ENCODE data around the gene NEK4.

NEK4 gene

DNA sequence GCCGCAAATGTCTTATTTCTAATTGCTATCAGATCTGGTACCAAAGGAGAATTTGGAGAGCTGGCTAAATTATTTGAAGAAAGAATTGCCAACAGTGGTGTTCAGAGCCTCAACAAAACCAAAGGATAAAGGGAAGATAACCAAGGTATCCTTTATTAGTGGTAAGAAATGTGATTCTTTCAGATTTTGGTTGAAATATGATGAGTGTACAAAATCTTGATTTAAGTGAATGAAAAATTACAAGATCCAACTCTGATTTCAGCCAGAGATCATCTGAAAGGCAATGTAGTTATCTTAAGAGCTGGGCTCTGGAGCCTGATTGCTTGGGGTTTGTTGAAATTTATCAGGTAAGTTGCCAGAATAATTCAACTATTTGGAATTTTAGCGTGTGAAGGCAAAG lies 80.2 kb downstream of the NEK4 start:
- H3K27ac ChIP-seq (ENCODE audit: low read depth, low read length): no peak overlapping the region

DNA sequence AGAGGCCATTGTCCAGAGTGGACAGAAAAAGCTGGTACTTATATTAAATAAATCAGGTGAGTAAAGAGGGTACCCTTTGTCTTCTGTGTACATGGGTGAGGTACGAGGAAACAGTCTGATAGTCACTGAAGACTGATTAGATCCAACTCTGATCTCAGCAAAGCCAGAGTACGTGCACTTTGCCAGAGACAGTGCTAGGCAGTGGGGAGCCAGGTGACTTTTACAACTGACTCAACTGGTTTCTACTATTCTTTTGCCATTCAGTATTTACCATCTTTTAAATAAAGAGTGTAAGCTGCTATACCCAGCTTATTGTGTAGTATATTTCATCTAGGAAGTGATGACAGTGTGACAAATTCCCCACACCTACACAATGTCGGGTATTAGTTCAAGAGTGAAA lies 81.6 kb downstream of the NEK4 start:
- no peak overlapping the region for H2BK120ac ChIP-seq (ENCODE audit: insufficient read depth, low read length, poor library complexity)
- no peak overlapping the region for H3K4me3 ChIP-seq (ENCODE audit: low read depth, low read length)
- H2BK5ac ChIP-seq (ENCODE audit: low read depth, low read length, poor library complexity): no peak overlapping the region
- peaks cover 10% of the 10 kb centered on the region for H3K79me2 ChIP-seq (ENCODE audit: control insufficient read depth, insufficient read depth, low read length, poor library complexity)
- H3K4ac ChIP-seq (ENCODE audit: low read depth, low read length): no peak overlapping the region
- H4K91ac ChIP-seq (ENCODE audit: low read depth, low read length): no peak overlapping the region
- H3K27me3 ChIP-seq (ENCODE audit: insufficient read depth, low read length): no peaks in the 10 kb centered on the region
- H3K23ac ChIP-seq (ENCODE audit: low read length): no peak overlapping the region
- H3K36me3 ChIP-seq (ENCODE audit: control insufficient read depth in 1 of 2, insufficient read depth in 2 of 2, low read length in 2 of 2): peaks cover 27 to 53% of the 10 kb centered on the region in 2 experiments
- H3K18ac ChIP-seq (ENCODE audit: low read length): no peak overlapping the region
- H2BK12ac ChIP-seq (ENCODE audit: low read length): no peak overlapping the region
- peak overlapping the region; percentile 63 for H3K9ac ChIP-seq (ENCODE audit: low read length)
- H4K12ac ChIP-seq (ENCODE audit: low read depth, low read length): no peak overlapping the region
- no CpG with 5 or more reads among the region's 3 CpGs for WGBS (ENCODE audit: extremely low coverage, insufficient coverage, insufficient read length)
- H3K14ac ChIP-seq (ENCODE audit: low read length): no peak overlapping the region
- H3K4me1 ChIP-seq (ENCODE audit: control insufficient read depth in 1 of 2, insufficient read depth in 2 of 2, low read length in 2 of 2): peaks cover 0 to 2% of the 10 kb centered on the region in 2 experiments
- no peak overlapping the region for H4K8ac ChIP-seq (ENCODE audit: low read depth, low read length)
- peaks cover 7% of the 10 kb centered on the region for H3K79me1 ChIP-seq (ENCODE audit: low read length)
- no peak overlapping the region for H2AK5ac ChIP-seq (ENCODE audit: low read length)
- H2AFZ ChIP-seq (ENCODE audit: insufficient read depth, low read length, poor library complexity): no peak overlapping the region
- no peak overlapping the region for H3K4me2 ChIP-seq (ENCODE audit: low read length)
- DNase-seq: no peak
- H3K9me3 ChIP-seq (ENCODE audit: insufficient read depth, low read depth, low read length): no peaks in the 10 kb centered on the region
- no peak overlapping the region for H3K27ac ChIP-seq (ENCODE audit: low read depth, low read length)

More for the DNA sequence above, 80.2 kb downstream of the NEK4 start:
- no peak overlapping the region for H4K8ac ChIP-seq (ENCODE audit: low read depth, low read length)
- H3K23ac ChIP-seq (ENCODE audit: low read length): no peak overlapping the region
- no peak overlapping the region for H3K4ac ChIP-seq (ENCODE audit: low read depth, low read length)
- H3K14ac ChIP-seq (ENCODE audit: low read length): no peak overlapping the region
- WGBS (ENCODE audit: extremely low coverage, insufficient coverage, insufficient read length): no CpG with 5 or more reads among the region's 2 CpGs
- no peak for DNase-seq
- no peak overlapping the region for H2AFZ ChIP-seq (ENCODE audit: insufficient read depth, low read length, poor library complexity)
- no peaks in the 10 kb centered on the region for H3K9me3 ChIP-seq (ENCODE audit: insufficient read depth, low read depth, low read length)
- H2BK5ac ChIP-seq (ENCODE audit: low read depth, low read length, poor library complexity): no peak overlapping the region
- H2AK5ac ChIP-seq (ENCODE audit: low read length): no peak overlapping the region
- no peak overlapping the region for H2BK12ac ChIP-seq (ENCODE audit: low read length)
- H3K79me2 ChIP-seq (ENCODE audit: control insufficient read depth, insufficient read depth, low read length, poor library complexity): peaks cover 8% of the 10 kb centered on the region
- no peak overlapping the region for H3K18ac ChIP-seq (ENCODE audit: low read length)
- peaks cover 27 to 61% of the 10 kb centered on the region in 2 experiments for H3K36me3 ChIP-seq (ENCODE audit: control insufficient read depth in 1 of 2, insufficient read depth in 2 of 2, low read length in 2 of 2)
- no peak overlapping the region for H3K4me3 ChIP-seq (ENCODE audit: low read depth, low read length)
- H4K91ac ChIP-seq (ENCODE audit: low read depth, low read length): no peak overlapping the region
- no peak overlapping the region for H2BK120ac ChIP-seq (ENCODE audit: insufficient read depth, low read length, poor library complexity)
- H3K27me3 ChIP-seq (ENCODE audit: insufficient read depth, low read length): no peaks in the 10 kb centered on the region
- peaks cover 6% of the 10 kb centered on the region for H3K79me1 ChIP-seq (ENCODE audit: low read length)
- H3K4me1 ChIP-seq (ENCODE audit: control insufficient read depth in 1 of 2, insufficient read depth in 2 of 2, low read length in 2 of 2): peaks cover 0 to 2% of the 10 kb centered on the region in 2 experiments
- H3K4me2 ChIP-seq (ENCODE audit: low read length): no peak overlapping the region
- no peak overlapping the region for H4K12ac ChIP-seq (ENCODE audit: low read depth, low read length)
- no peak overlapping the region for H3K9ac ChIP-seq (ENCODE audit: low read length)

DNA sequence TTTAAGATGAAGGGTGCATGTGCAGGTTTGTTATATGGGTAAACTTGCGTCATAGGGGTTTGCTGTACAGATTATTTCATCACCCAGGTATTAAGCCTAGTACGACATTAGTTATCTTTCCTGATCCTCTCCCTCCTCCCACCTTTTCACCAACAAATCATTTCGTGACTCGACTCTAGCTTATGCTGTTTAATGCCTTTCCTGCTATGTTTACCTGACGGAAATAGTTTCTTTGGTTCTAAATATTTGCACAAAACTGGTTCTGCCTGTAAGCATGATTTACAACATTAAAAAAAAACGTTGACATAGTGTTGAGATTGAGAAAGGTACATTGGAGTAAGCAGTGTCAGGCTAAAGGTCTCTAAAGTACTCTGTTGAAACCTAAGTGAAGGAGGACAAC lies 82.5 kb downstream of the NEK4 start:
- Histone ChIP-seq H4K8ac (ENCODE audit: low read depth, low read length) (no peak overlapping the region), H4K12ac (ENCODE audit: low read depth, low read length) (no peak overlapping the region), H3K36me3 (ENCODE audit: control insufficient read depth in 1 of 2, insufficient read depth in 2 of 2, low read length in 2 of 2) (peaks cover 23 to 47% of the 10 kb centered on the region in 2 experiments), H3K4me2 (ENCODE audit: low read length) (no peak overlapping the region), H3K4me1 (ENCODE audit: control insufficient read depth in 1 of 2, insufficient read depth in 2 of 2, low read length in 2 of 2) (peaks cover 2 to 3% of the 10 kb centered on the region in 2 experiments), H3K9me3 (ENCODE audit: insufficient read depth, low read depth, low read length) (no peaks in the 10 kb centered on the region), H2AFZ (ENCODE audit: insufficient read depth, low read length, poor library complexity) (no peak overlapping the region), H3K18ac (ENCODE audit: low read length) (no peak overlapping the region), H2BK12ac (ENCODE audit: low read length) (no peak overlapping the region), H4K91ac (ENCODE audit: low read depth, low read length) (no peak overlapping the region), H3K23ac (ENCODE audit: low read length) (no peak overlapping the region), H3K4me3 (ENCODE audit: low read depth, low read length) (no peak overlapping the region), H2AK5ac (ENCODE audit: low read length) (no peak overlapping the region), H3K27me3 (ENCODE audit: insufficient read depth, low read length) (no peaks in the 10 kb centered on the region), H2BK120ac (ENCODE audit: insufficient read depth, low read length, poor library complexity) (no peak overlapping the region), H3K79me2 (ENCODE audit: control insufficient read depth, insufficient read depth, low read length, poor library complexity) (peaks cover 13% of the 10 kb centered on the region), H3K79me1 (ENCODE audit: low read length) (peaks cover 7% of the 10 kb centered on the region), H3K4ac (ENCODE audit: low read depth, low read length) (no peak overlapping the region), H3K9ac (ENCODE audit: low read length) (no peak overlapping the region), H3K14ac (ENCODE audit: low read length) (no peak overlapping the region), H2BK5ac (ENCODE audit: low read depth, low read length, poor library complexity) (no peak overlapping the region), H3K27ac (ENCODE audit: low read depth, low read length) (no peak overlapping the region)
- no CpG with 5 or more reads among the region's 6 CpGs for WGBS (ENCODE audit: extremely low coverage, insufficient coverage, insufficient read length)
- no peak for DNase-seq

DNA sequence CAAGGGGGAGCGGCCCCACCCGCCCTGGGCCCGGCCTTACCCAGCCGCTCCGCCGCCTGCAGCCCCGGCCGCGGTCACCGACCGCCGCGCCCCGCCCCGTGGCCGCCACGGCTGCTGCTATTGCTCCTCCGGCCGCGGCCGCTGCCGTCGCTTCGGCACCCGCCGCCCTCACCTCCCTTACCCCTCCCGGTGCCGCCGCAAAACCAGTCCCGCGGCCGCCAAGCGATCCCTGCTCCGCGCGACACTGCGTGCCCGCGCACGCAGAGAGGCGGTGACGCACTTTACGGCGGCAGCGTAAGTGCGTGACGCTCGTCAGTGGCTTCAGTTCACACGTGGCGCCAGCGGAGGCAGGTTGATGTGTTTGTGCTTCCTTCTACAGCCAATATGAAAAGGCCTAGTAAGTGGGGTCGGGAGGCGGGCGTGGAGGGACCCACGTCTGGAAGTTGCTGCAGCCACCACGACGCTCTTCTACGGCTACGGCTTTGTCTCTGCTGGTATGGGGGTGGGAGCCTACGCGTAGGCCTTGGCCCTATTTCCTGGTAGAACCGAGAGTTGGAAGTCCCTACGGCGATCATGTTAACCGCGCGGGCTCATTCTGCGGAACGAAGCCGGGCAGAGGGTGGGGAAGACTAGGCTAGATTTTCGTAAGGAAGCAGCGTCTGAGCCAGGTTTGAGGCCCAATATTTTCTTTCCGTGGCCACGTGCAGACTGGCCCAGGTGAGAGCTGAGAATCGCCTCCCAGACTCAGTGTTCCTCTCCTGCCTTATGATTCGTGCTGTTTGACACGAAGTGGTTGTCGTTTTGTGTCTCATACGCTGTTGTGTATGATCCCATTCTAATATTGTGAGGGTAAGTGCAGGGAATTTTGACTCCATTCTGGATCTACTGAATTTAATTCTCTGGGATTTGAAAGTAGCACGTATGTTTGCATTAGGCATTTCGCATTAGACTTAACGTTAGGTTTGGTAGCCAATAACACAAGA lies 84.7 kb downstream of the NEK4 start, which contains the start of the genes GNL3 and PBRM1:
Gene GNL3, plus strand, starts transcription at position 324 of the 983 bp plus-strand sequence. Its CDS starts 61 bp downstream, at position 385.
Gene PBRM1, minus strand, starts transcription at position 205 of the 983 bp plus-strand sequence.
- Histone ChIP-seq H3K27me3 (ENCODE audit: insufficient read depth, low read length) (no peaks in the 10 kb centered on the region), H2BK120ac (ENCODE audit: insufficient read depth, low read length, poor library complexity) (peak within 1 kb of the TSS; percentile 93), H4K8ac (ENCODE audit: low read depth, low read length) (peak within 1 kb of the TSS; percentile 100), H3K4me3 (ENCODE audit: low read depth, low read length) (peak within 1 kb of the TSS; percentile 92), H3K4me1 (ENCODE audit: control insufficient read depth in 1 of 2, insufficient read depth in 2 of 2, low read length in 2 of 2) (peaks cover 2 to 3% of the 10 kb centered on the region in 2 experiments), H3K4me2 (ENCODE audit: low read length) (peak within 1 kb of the TSS; percentile 77), H3K27ac (ENCODE audit: low read depth, low read length) (peak within 1 kb of the TSS; percentile 98), H3K14ac (ENCODE audit: low read length) (peak within 1 kb of the TSS; percentile 96), H2BK12ac (ENCODE audit: low read length) (no peak within 1 kb of the TSS), H3K79me2 (ENCODE audit: control insufficient read depth, insufficient read depth, low read length, poor library complexity) (peaks cover 15% of the 10 kb centered on the region), H3K9ac (ENCODE audit: low read length) (peak within 1 kb of the TSS; percentile 96), H2BK5ac (ENCODE audit: low read depth, low read length, poor library complexity) (peak within 1 kb of the TSS; percentile 96), H3K9me3 (ENCODE audit: insufficient read depth, low read depth, low read length) (no peaks in the 10 kb centered on the region), H3K23ac (ENCODE audit: low read length) (no peak within 1 kb of the TSS), H2AFZ (ENCODE audit: insufficient read depth, low read length, poor library complexity) (peak within 1 kb of the TSS; percentile 95), H4K12ac (ENCODE audit: low read depth, low read length) (peak within 1 kb of the TSS; percentile 84), H4K91ac (ENCODE audit: low read depth, low read length) (peak within 1 kb of the TSS; percentile 99), H3K79me1 (ENCODE audit: low read length) (peaks cover 7% of the 10 kb centered on the region), H2AK5ac (ENCODE audit: low read length) (peak within 1 kb of the TSS; percentile 90), H3K18ac (ENCODE audit: low read length) (peak within 1 kb of the TSS; percentile 90), H3K4ac (ENCODE audit: low read depth, low read length) (peak within 1 kb of the TSS; percentile 95), H3K36me3 (ENCODE audit: control insufficient read depth in 1 of 2, insufficient read depth in 2 of 2, low read length in 2 of 2) (peaks cover 15 to 30% of the 10 kb centered on the region in 2 experiments)
- WGBS (ENCODE audit: extremely low coverage, insufficient coverage, insufficient read length): no CpG with 5 or more reads among the region's 82 CpGs
- DNase-seq: peak; percentile 93 to 97
